Activated CD4-positive, CD25-positive, alpha-beta regulatory T cell treated with anti-CD3 and anti-CD28 coated beads, Interleukin-2, amount 50 U/mL, for 24 hours (primary cell): ENCODE data around the gene MAP1LC3B2.
"Not testable (repeated sequence)": the region's sequence is repeated elsewhere in the genome, so short reads cannot be mapped to it uniquely, and the experiment has no call there.

Experiments
- ATAC-seq, 2 donors: fragments of 150-1000 bp; cut with Tn5 transposase; one replicate each; pipeline ENCODE4 v1.10.0; 2021; ENCODE audit warnings: mild to moderate bottlenecking in 1 of 2, moderate library complexity in 1 of 2

MAP1LC3B2 gene

DNA sequence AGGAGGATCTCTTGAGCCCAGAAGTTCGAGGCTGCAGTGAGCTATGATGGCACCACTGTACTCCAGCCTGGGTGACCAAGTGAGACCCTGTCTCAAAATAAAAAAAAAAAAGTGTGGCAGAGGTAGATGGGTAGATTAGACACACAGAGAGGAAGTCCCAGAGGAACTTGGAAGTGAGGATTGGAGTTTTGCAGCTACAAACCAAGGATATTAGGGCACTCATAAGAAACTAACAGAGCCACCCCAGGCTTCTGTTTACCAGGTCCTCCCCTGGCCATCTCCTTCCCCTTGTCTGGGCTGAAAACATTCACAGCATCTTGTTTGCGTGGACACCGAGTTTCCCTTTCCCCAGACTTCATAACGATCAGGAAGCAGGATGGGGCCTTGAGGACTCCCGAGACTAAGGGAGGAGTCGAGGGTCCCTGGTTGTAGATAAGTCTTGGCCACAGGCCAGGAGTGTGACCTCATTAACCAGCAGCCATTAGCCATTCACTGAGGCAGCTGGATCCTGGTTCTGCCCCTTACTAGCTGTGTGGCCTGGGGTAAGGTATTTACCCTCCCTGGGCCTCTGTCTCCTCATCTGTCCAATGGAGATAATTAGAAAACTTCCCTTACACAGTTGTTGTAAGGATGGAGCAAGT lies 2.1 kb downstream of the MAP1LC3B2 start:
- ATAC-seq: no peak

- no peak for ATAC-seq
These were observed 2.9 kb downstream of the MAP1LC3B2 start for GRCh38 chr12:116562090-116562489.

DNA sequence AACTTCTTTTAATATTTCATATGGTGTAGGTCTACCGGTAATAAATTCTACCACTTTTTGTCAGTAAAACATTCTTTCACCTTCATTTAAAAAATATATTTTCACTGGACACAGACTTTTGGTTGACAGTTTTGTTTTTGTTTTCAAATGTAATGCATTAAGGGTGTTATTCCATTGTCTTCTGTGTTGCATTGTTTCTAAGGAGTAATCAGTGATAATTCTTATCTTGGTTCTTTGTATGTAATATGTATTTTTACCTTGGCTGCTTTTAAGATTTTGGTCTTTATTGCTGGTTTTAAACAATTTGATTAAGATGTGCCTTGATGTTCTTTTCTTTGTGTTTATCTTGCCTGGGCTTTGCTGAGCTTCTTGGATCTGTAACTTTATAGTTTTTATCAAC lies 4.1 kb downstream of the MAP1LC3B2 start:
- ATAC-seq: no peak

DNA sequence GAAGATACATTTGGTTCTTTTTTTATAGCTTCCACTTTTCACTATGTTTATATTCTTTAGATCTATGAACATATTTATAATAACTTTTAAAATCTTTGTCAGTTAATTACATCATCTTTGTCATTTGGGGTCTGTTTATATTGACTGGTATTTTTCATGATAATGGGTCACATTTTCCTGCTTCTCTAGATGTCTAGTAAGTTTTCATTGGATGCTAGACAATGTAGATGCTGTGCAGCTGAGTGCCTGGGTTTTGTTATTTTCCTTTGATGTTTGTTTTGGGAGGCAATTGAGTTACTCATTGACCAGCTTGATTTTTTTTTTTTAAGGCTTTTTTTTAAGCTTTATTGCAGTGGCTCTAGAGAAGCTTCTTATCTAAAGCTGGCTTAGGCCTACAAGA lies 4.9 kb downstream of the MAP1LC3B2 start:
- ATAC-seq: no peak

DNA sequence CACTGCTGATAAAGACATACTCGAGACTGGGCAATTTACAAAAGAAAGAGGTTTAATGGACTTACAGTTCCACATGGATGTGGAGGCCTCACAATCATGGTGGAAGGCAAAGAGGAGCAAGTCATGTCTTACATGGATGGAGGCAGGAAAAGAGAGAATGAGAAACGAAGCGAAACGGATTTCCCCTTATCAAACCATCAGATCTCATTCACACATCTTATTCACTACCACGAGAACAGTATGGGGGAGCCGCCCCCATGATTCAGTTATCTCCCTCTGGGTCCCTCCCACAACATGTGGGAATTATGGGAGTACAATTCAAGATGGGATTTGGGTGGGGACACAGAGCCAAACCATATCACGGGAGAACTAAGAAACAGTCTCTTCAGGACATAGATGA lies 6.0 kb downstream of the MAP1LC3B2 start:
- ATAC-seq: not testable (repeated sequence)

DNA sequence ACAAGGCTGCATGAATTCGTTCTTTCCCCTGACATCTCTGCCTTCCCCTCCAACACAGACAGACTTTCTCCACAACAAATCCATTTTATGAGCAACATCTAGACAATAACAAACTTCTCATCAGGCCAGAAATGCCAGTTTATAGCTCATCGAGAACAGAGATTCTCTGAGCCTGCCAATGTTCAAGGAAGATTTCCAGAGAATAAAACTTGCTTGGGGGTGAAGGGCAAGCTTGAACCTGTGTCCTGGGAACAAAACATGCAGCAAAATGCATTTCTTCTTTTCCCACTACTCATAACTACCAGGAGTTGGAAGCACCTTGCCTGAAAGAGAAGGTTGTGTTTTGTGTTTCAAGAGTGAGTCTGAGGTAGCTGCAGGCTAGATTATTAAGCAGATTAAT lies 6.8 kb downstream of the MAP1LC3B2 start:
- ATAC-seq: no peak

- ATAC-seq: no peak
These were observed 9.0 kb downstream of the MAP1LC3B2 start for GRCh38 chr12:116568203-116568602.

DNA sequence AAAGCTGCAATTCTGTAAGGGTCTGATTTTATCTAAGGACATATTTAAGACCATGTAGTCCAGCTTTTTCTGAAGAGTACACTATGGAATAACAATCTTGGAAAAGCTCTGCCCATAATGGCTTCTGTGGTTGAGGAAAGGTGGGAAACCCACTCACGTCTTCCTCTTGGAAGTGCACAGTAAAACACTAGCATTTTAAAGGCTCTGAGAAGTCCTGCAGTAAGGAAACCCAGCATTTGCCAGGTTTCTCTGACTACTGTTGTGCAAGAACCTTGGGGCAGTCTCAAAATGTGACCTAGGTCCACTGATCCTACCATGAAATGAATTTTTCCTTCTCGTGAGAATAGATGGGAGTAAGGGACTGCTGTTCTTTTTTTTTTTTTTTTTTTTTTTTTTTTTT lies 11.9 kb downstream of the MAP1LC3B2 start:
- ATAC-seq: no peak

GRCh38 chr12:116573776-116574175 lies 14.6 kb downstream of the MAP1LC3B2 start:
- no peak for ATAC-seq

DNA sequence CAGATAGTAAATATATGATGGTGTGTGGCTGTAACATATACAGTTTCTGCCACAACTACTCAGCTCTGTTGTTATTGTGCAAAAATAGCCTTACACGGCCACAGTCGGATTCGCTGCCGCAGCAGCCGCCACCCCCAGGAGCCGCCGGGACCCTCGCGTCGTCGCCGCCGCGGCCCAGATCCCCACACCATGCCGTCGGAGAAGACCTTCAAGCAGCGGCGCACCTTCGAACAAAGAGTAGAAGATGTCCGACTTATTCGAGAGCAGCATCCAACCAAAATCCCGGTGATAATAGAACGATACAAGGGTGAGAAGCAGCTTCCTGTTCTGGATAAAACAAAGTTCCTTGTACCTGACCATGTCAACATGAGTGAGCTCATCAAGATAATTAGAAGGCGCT lies 16.6 kb downstream of the MAP1LC3B2 start:
- not testable (repeated sequence) for ATAC-seq

GRCh38 chr12:116577154-116577561 lies 18.0 kb downstream of the MAP1LC3B2 start:
- ATAC-seq: no peak

GRCh38 chr12:116578051-116578450 lies 18.9 kb downstream of the MAP1LC3B2 start:
- no peak for ATAC-seq

DNA sequence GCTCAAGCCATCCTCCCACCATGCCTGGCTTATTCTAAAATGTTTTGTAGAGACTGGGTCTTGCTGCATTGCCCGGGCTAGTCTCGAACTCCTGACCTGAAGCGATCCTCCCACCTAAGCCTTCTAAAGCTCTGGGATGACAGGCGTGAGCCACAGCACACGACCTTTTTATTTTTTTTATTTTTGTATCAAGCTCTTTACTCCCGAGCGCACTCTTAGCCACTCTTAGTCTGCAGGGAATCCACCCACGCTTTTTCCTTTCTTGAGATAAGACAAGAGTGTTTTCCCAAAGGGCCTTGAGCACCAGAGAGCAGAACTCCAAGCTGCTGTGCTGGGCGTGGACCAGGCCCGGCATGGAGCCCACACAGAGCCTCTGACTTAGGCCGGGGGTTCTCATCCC lies 23.4 kb downstream of the MAP1LC3B2 start:
- no peak for ATAC-seq

GRCh38 chr12:116583129-116583694 lies 24.0 kb downstream of the MAP1LC3B2 start:
- no peak for ATAC-seq

- ATAC-seq: no peak
These were observed 28.1 kb downstream of the MAP1LC3B2 start for GRCh38 chr12:116587270-116587669.

DNA sequence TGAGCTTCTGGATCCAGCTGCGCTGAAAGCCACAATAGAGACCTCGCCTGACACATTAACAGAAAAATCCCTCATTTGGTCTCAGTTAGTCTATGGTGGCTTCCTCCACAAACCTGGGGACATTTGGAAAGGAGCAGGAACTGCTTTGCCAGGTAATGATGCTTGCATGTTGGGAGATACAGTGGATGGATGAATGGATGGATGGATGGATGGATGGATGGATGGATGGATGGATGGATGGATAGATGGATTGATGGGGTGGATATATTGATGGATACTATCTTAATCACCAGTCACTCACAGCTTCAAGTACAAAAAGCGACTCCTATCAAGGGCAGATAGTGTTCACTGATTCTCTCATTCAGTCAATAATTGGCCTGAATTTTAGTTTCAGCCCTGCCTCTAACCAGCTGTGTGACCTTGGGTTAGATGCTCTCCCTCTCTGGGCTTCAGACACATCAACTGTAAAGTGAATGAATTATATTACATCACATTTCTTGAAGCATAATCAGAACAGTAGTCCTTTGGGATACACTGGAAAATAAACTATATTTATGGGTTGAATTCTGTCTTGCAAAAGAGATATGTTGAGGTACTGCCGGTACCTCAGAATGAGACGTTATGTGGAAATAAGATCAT lies 29.3 kb downstream of the MAP1LC3B2 start:
- ATAC-seq: no peak

GRCh38 chr12:116589581-116589980 lies 30.4 kb downstream of the MAP1LC3B2 start:
- no peak for ATAC-seq

DNA sequence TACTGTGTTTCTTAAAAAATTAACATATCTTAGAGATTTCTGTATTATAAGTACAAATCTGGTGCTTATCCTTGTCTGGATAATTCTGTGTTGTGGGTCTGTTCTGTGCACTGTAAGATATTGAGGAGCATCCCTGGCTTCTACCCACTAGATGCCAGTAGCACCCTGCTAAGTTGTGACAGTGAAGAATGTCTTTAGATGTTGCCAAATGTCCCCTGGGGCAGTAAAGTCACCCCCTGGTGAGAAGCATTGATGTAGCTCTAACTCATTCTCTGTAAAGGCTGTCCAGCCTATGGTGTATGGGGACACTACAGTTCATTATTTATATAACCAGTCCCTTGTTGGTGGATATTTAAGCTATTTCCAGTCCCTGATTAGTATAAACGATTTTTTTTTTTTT lies 31.4 kb downstream of the MAP1LC3B2 start:
- ATAC-seq: no peak

DNA sequence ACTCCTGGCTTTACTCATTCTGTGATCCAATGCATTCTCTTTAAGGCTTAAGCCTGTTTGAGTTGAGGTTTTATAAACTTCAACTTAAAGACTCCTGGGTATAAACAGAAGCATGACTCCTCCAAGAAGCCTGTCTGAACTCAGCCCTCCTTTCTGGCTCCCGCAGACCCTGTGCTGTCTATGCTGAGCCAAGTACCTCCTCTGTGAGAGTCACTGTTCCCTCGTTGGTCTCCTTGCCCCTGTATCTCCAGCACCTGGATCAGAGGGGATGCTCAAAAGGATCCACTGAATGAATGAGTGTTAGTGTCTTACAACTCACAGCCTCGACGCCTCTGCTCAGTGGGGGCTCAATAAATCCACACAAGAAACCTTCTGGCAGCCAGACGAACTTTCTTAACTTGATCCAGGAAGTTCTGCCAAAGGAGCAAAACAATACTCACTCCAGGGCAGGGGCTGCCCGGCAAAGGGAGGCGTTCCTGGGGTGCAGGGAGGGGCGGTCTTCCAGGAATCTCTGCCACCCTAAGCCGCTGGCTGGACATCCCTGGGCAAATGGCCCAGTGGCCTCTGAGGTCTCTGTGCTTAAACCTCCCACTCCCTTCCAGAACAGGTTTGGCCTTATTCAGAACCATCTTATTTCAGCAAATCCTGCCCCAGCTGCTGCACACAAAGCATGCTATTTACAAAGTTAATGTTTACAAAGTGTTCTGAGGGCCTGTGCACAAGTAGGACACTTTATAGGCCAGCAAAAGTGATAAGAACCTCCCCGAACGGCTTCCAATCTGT lies 32.9 kb downstream of the MAP1LC3B2 start:
- no peak for ATAC-seq

DNA sequence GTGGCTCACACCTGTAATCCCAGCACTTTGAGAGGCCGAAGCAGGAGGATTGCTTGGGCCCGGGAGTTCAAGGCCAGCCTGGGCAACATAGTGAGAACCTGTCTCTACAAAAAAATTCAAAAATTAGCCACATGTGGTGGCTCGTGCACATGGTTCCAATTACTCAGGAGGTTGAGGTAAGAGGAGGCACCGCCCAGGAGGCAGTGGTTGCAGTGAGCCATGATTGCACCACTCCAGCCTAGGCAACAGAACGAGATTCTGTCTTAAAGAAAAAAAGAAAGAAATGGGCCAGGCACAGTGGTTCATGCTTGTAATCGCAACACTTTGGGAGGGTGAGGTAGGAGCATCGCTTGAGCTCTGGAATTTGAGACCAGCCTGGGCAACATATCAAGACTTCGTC lies 33.5 kb downstream of the MAP1LC3B2 start:
- ATAC-seq: no peak

- peak; percentile 35 to 65 for ATAC-seq
These were observed 35.3 kb downstream of the MAP1LC3B2 start for GRCh38 chr12:116594325-116595038.

DNA sequence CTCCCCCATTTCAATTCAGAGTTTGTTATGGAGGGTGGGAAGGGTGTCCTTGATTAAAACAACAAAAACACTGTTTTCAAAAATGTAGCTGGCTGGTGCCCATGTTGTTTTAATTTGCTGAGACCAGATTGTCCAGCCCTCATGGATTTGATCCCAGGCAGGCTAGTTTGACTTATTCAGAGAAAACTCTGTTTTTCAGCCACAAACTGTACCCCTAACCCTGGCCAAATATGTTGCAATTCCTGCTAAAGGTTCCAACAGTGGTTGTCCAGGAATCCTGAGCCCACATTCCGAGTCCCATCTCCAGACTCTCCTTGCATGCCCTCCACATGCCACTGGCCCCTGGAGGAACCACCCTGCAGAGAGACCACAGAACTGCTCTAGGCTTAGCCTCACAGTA lies 36.0 kb downstream of the MAP1LC3B2 start:
- no peak for ATAC-seq

DNA sequence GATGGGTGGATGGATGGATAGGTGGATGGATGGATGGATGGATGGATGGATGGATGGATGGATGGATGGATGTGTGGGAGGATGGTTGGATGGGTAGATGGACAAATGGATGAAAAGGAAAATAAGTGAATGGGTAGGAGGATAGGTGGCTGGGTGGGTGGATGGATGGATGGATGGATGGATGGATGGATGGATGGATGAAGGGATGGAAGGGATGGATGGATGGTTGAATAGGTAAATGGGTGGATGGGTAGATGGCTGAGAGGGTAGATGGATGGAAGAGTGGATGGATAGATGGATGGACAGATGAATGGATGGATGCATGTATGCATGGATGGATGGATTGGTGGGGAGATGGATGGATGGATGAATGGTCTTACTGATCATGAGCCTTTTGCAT lies 36.5 kb downstream of the MAP1LC3B2 start:
- ATAC-seq: no peak
